Measurements from ENCODE around the gene P2RY8.
"Not testable (repeated sequence)": the region's sequence is repeated elsewhere in the genome, so short reads cannot be mapped to it uniquely, and the experiment has no call there.

Gene P2RY8

GRCh38 chrX:1537031-1537715, at the start of gene P2RY8:
P2RY8 (minus strand) TSS chrX:1537185; CDS start chrX:1466558, 70,627 bp downstream.
- DNase-seq (ENCODE audit: low spot score) = no peak

- no peak for DNase-seq (ENCODE audit: low spot score)
Observed at GRCh38 chrX:1584237-1585011, 47.4 kb upstream of the P2RY8 start.

GRCh38 chrX:1582686-1583437, 45.9 kb upstream of the P2RY8 start:
- peak; percentile 78 for DNase-seq (ENCODE audit: low spot score)

- peak; percentile 34 for DNase-seq (ENCODE audit: low spot score)
Observed at GRCh38 chrX:1581132-1581531, 44.1 kb upstream of the P2RY8 start.

GRCh38 chrX:1578511-1579173, 41.7 kb upstream of the P2RY8 start:
- no peak for DNase-seq (ENCODE audit: low spot score)

- no peak for DNase-seq (ENCODE audit: low spot score)
Observed at GRCh38 chrX:1577845-1578244, 40.9 kb upstream of the P2RY8 start.

GRCh38 chrX:1576201-1576992, 39.4 kb upstream of the P2RY8 start:
- DNase-seq (ENCODE audit: low spot score) = no peak

GRCh38 chrX:1574181-1574580, 37.2 kb upstream of the P2RY8 start:
- not testable (repeated sequence) for DNase-seq (ENCODE audit: low spot score)

GRCh38 chrX:1564750-1565683, 28.0 kb upstream of the P2RY8 start:
- DNase-seq (ENCODE audit: low spot score) = no peak

GRCh38 chrX:1564077-1564476, 27.1 kb upstream of the P2RY8 start:
- not testable (repeated sequence) for DNase-seq (ENCODE audit: low spot score)

- DNase-seq (ENCODE audit: low spot score) = no peak
Observed at GRCh38 chrX:1561164-1561563, 24.2 kb upstream of the P2RY8 start.

- no peak for DNase-seq (ENCODE audit: low spot score)
Observed at GRCh38 chrX:1558761-1559468, 21.9 kb upstream of the P2RY8 start.

GRCh38 chrX:1557442-1557841, 20.5 kb upstream of the P2RY8 start:
- not testable (repeated sequence) for DNase-seq (ENCODE audit: low spot score)

- no peak for DNase-seq (ENCODE audit: low spot score)
Observed at GRCh38 chrX:1555370-1555769, 18.4 kb upstream of the P2RY8 start.

- DNase-seq (ENCODE audit: low spot score) = no peak
Observed at GRCh38 chrX:1554469-1555210, 17.7 kb upstream of the P2RY8 start.

- no peak for DNase-seq (ENCODE audit: low spot score)
Observed at GRCh38 chrX:1551959-1552546, 15.1 kb upstream of the P2RY8 start.

- no peak for DNase-seq (ENCODE audit: low spot score)
Observed at GRCh38 chrX:1546691-1547251, 9.8 kb upstream of the P2RY8 start.

GRCh38 chrX:1545776-1546408, 8.9 kb upstream of the P2RY8 start:
- no peak for DNase-seq (ENCODE audit: low spot score)

All from LoVo (cell line).